A549 (cell line): ENCODE data around the gene CPA5.

ENCODE experiments used
- FOSB ChIP-seq: fragments of 250-450 bp; sonication (Bioruptor Pico); IDR thresholded peaks from 2 replicates; pipeline ENCODE4 v1.5.0; 2020; ENCODE audit warnings: mild to moderate bottlenecking, moderate library complexity
- HDAC2 ChIP-seq: fragments of 200-600 bp; sonication (generic); IDR thresholded peaks from 2 replicates; pipeline ENCODE4 v1.6.1; 2016
- HEYL ChIP-seq: fragments of 250-450 bp; sonication (Bioruptor Pico); IDR thresholded peaks from 2 replicates; pipeline ENCODE4 v1.8.0; 2021; ENCODE audit warnings: mild to moderate bottlenecking, moderate library complexity
- JUN ChIP-seq, 2 experiments: fragments of >200 bp; sonication (Bioruptor Twin); formaldehyde crosslinking; IDR thresholded peaks; 2 replicates in 1 of 2; 3 replicates in 1 of 2; pipeline ENCODE4 v1.6.1; 2016 to 2017
- MAZ ChIP-seq: fragments of 150-350 bp; IDR thresholded peaks from 2 replicates; pipeline ENCODE4 v1.6.1; 2014; ENCODE audit warnings: antibody characterized with exemption, low read depth, low read length, borderline replicate concordance
- MYC ChIP-seq: IDR thresholded peaks from 2 replicates; pipeline ENCODE4 v1.6.1; 2012; ENCODE audit warnings: mild to moderate bottlenecking, inconsistent platforms, low read length, improper control_type of control experiment, borderline replicate concordance
- POLR2A ChIP-seq: IDR thresholded peaks from 2 replicates; pipeline ENCODE4 v1.6.1; 2012; ENCODE audit warnings: mild to moderate bottlenecking, low read length
- TF ChIP-seq, protein P1 (sequence below): fragments of 250-450 bp; sonication (Bioruptor Pico); IDR thresholded peaks from 2 replicates; pipeline ENCODE4 v1.5.0; 2021; ENCODE audit warnings: mild to moderate bottlenecking, moderate library complexity, borderline replicate concordance
- TF ChIP-seq, protein P2 (sequence below): fragments of >200 bp; sonication (Bioruptor Twin); formaldehyde crosslinking; IDR thresholded peaks from 3 replicates; pipeline ENCODE4 v1.5.1; 2016
- TF ChIP-seq, protein P3 (sequence below): fragments of 150-350 bp; IDR thresholded peaks from 2 replicates; pipeline ENCODE4 v1.6.1; 2014; ENCODE audit warnings: low read depth, mild to moderate bottlenecking, low read length
- TF ChIP-seq, protein P4 (sequence below): IDR thresholded peaks from 2 replicates; pipeline ENCODE4 v1.6.1; 2012

DNA sequence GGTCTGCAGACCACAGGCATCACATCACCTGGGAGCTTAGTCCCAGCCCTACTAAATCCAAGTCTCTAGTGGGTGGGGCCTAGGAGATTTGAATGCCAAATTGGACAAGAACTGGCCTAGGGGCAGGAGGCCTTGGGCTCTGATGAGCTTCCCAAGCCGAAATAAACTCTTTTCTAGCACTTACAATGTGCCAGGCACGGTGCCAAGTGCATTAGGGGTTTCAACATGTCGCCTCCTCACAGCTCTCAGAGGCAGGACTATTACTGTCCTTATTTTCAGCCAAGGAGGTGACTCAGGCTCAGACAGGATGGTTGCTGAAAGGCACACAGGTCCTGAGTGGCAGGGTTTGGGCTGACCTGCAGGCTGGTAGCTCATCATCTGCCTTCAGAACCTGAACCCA lies 26.4 kb downstream of the CPA5 start:
- no peak for TF ChIP-seq FOSB
- TF ChIP-seq, protein P1, sequence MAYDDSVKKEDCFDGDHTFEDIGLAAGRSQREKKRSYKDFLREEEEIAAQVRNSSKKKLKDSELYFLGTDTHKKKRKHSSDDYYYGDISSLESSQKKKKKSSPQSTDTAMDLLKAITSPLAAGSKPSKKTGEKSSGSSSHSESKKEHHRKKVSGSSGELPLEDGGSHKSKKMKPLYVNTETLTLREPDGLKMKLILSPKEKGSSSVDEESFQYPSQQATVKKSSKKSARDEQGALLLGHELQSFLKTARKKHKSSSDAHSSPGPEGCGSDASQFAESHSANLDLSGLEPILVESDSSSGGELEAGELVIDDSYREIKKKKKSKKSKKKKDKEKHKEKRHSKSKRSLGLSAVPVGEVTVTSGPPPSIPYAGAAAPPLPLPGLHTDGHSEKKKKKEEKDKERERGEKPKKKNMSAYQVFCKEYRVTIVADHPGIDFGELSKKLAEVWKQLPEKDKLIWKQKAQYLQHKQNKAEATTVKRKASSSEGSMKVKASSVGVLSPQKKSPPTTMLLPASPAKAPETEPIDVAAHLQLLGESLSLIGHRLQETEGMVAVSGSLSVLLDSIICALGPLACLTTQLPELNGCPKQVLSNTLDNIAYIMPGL, result no peak
- TF ChIP-seq, protein P2, sequence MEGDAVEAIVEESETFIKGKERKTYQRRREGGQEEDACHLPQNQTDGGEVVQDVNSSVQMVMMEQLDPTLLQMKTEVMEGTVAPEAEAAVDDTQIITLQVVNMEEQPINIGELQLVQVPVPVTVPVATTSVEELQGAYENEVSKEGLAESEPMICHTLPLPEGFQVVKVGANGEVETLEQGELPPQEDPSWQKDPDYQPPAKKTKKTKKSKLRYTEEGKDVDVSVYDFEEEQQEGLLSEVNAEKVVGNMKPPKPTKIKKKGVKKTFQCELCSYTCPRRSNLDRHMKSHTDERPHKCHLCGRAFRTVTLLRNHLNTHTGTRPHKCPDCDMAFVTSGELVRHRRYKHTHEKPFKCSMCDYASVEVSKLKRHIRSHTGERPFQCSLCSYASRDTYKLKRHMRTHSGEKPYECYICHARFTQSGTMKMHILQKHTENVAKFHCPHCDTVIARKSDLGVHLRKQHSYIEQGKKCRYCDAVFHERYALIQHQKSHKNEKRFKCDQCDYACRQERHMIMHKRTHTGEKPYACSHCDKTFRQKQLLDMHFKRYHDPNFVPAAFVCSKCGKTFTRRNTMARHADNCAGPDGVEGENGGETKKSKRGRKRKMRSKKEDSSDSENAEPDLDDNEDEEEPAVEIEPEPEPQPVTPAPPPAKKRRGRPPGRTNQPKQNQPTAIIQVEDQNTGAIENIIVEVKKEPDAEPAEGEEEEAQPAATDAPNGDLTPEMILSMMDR, result no peak
- TF ChIP-seq JUN (IDR thresholded peaks at IDR 0.05), result no peak
- no peak for TF ChIP-seq MAZ
- TF ChIP-seq, protein P3, sequence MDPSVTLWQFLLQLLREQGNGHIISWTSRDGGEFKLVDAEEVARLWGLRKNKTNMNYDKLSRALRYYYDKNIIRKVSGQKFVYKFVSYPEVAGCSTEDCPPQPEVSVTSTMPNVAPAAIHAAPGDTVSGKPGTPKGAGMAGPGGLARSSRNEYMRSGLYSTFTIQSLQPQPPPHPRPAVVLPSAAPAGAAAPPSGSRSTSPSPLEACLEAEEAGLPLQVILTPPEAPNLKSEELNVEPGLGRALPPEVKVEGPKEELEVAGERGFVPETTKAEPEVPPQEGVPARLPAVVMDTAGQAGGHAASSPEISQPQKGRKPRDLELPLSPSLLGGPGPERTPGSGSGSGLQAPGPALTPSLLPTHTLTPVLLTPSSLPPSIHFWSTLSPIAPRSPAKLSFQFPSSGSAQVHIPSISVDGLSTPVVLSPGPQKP, result no peak
- no peak for TF ChIP-seq POLR2A
- TF ChIP-seq HEYL, result no peak
- no peak for TF ChIP-seq HDAC2
- TF ChIP-seq, protein P4, sequence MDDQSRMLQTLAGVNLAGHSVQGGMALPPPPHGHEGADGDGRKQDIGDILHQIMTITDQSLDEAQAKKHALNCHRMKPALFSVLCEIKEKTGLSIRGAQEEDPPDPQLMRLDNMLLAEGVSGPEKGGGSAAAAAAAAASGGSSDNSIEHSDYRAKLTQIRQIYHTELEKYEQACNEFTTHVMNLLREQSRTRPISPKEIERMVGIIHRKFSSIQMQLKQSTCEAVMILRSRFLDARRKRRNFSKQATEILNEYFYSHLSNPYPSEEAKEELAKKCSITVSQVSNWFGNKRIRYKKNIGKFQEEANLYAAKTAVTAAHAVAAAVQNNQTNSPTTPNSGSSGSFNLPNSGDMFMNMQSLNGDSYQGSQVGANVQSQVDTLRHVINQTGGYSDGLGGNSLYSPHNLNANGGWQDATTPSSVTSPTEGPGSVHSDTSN, result no peak
- no peak for TF ChIP-seq MYC
